ENCODE measurements around the gene CCDC180.

The CCDC180 gene

DNA sequence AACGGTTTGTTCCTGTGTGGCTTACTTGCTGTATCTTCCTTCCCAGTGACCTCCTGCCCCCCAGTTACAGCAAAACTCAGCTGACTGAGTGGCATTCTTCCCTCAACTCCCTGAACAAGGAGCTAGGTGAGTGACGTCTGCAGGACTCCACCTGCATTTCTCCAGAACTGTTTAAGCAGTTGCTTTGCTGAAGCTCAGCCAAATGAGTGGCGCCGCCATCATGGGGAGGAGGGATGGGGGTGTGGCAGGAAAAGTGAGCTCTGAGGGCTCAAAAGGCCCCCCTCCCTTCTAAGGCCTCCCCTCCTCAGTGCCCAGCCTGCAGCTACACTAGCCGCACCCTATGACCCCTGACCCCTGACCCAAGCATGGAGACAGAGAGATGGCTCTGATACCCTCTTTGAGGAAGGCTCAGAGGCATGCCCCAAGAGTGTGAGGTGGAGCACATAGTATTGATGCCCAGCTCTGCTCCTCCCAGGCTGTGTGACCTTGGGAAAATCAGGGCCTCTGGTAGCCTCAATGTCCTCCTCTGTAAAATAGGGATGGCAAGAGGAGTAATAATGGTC is 12.7 kb downstream of the CCDC180 start:
- H3K27ac ChIP-seq (replicated peaks) = no peak overlapping the region
- H3K4me3 ChIP-seq (replicated peaks; ENCODE audit: insufficient read depth, low read length) = no peak overlapping the region
- no peaks in the 10 kb centered on the region for H3K27me3 ChIP-seq (ENCODE audit: insufficient read depth, poor library complexity, severe bottlenecking)
- DNase-seq (ENCODE audit: low read depth in 1 of 2, low spot score in 1 of 2) = no peak
- TF ChIP-seq POLR2AphosphoS5 (IDR thresholded peaks at IDR 0.05; ENCODE audit: low read depth) = no peak
- TF ChIP-seq, protein P1, sequence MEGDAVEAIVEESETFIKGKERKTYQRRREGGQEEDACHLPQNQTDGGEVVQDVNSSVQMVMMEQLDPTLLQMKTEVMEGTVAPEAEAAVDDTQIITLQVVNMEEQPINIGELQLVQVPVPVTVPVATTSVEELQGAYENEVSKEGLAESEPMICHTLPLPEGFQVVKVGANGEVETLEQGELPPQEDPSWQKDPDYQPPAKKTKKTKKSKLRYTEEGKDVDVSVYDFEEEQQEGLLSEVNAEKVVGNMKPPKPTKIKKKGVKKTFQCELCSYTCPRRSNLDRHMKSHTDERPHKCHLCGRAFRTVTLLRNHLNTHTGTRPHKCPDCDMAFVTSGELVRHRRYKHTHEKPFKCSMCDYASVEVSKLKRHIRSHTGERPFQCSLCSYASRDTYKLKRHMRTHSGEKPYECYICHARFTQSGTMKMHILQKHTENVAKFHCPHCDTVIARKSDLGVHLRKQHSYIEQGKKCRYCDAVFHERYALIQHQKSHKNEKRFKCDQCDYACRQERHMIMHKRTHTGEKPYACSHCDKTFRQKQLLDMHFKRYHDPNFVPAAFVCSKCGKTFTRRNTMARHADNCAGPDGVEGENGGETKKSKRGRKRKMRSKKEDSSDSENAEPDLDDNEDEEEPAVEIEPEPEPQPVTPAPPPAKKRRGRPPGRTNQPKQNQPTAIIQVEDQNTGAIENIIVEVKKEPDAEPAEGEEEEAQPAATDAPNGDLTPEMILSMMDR (IDR thresholded peaks at IDR 0.05; ENCODE audit: insufficient read depth, low read length) = no peak
- TF ChIP-seq SPI1 (IDR thresholded peaks at IDR 0.05; ENCODE audit: borderline replicate concordance, low read depth) = no peak
- TF ChIP-seq GABPA (IDR thresholded peaks at IDR 0.05; ENCODE audit: low read depth) = no peak
- TF ChIP-seq, protein P2, sequence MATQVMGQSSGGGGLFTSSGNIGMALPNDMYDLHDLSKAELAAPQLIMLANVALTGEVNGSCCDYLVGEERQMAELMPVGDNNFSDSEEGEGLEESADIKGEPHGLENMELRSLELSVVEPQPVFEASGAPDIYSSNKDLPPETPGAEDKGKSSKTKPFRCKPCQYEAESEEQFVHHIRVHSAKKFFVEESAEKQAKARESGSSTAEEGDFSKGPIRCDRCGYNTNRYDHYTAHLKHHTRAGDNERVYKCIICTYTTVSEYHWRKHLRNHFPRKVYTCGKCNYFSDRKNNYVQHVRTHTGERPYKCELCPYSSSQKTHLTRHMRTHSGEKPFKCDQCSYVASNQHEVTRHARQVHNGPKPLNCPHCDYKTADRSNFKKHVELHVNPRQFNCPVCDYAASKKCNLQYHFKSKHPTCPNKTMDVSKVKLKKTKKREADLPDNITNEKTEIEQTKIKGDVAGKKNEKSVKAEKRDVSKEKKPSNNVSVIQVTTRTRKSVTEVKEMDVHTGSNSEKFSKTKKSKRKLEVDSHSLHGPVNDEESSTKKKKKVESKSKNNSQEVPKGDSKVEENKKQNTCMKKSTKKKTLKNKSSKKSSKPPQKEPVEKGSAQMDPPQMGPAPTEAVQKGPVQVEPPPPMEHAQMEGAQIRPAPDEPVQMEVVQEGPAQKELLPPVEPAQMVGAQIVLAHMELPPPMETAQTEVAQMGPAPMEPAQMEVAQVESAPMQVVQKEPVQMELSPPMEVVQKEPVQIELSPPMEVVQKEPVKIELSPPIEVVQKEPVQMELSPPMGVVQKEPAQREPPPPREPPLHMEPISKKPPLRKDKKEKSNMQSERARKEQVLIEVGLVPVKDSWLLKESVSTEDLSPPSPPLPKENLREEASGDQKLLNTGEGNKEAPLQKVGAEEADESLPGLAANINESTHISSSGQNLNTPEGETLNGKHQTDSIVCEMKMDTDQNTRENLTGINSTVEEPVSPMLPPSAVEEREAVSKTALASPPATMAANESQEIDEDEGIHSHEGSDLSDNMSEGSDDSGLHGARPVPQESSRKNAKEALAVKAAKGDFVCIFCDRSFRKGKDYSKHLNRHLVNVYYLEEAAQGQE (IDR thresholded peaks at IDR 0.05; ENCODE audit: insufficient replicate concordance, low read depth) = no peak

DNA sequence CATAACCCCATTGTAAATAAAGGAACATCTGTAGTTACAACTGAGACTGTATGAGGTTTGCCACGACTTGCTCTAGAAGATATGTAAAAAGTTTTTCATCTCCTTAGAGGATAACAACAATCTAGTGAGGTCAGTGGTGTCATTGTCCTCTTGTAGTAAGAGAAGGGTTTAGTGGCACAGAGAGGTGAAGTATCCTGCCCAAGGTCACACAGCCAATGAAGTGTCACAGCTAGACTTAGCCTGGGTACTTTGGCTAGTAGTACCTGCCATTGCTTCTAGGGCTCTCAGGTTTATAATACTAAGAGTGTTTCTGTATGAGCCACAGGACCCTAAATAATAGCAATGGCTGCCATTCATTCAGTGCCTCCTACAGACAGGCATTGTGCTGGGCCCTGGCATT is 13.8 kb downstream of the CCDC180 start:
- Histone ChIP-seq H3K4me3 (replicated peaks; ENCODE audit: insufficient read depth, low read length) (no peak overlapping the region), H3K27me3 (ENCODE audit: insufficient read depth, poor library complexity, severe bottlenecking) (no peaks in the 10 kb centered on the region)

DNA sequence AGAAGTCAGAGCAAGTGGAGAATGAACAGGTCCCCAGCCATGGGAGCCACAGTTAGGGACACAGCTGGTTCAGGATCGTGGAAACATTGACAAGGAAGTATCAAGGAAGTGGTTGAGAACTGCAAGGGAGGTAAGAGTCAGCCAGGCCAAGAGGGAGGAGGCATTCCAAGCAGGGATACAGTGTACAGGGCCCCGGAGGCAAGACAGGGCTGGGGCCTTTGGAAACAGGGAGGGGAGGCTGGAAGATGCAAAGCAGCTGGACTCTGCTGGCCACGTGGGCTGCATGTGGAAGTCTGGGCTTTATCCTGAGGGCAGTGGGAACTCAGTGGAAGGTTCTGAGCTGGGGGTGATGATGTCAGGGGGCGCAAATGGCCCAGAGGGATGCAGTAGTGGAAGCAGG is 14.2 kb downstream of the CCDC180 start:
- no peak overlapping the region for H3K27ac ChIP-seq (replicated peaks)
- H3K27me3 ChIP-seq (ENCODE audit: insufficient read depth, poor library complexity, severe bottlenecking) = no peaks in the 10 kb centered on the region
- TF ChIP-seq, protein P2 (IDR thresholded peaks at IDR 0.05; ENCODE audit: insufficient replicate concordance, low read depth) = no peak
- TF ChIP-seq, protein P1 (IDR thresholded peaks at IDR 0.05; ENCODE audit: insufficient read depth, low read length) = no peak
- TF ChIP-seq SPI1 (IDR thresholded peaks at IDR 0.05; ENCODE audit: borderline replicate concordance, low read depth) (no peak), POLR2AphosphoS5 (IDR thresholded peaks at IDR 0.05; ENCODE audit: low read depth) (no peak), GABPA (IDR thresholded peaks at IDR 0.05; ENCODE audit: low read depth) (no peak)
- DNase-seq (ENCODE audit: low read depth in 1 of 2, low spot score in 1 of 2) = no peak
- no peak overlapping the region for H3K4me3 ChIP-seq (replicated peaks; ENCODE audit: insufficient read depth, low read length)

More for the DNA sequence above, 13.8 kb downstream of the CCDC180 start:
- no peak overlapping the region for H3K27ac ChIP-seq (replicated peaks)
- DNase-seq (ENCODE audit: low read depth in 1 of 2, low spot score in 1 of 2) = no peak
- TF ChIP-seq, protein P1 (IDR thresholded peaks at IDR 0.05; ENCODE audit: insufficient read depth, low read length) = no peak
- TF ChIP-seq, protein P2 (IDR thresholded peaks at IDR 0.05; ENCODE audit: insufficient replicate concordance, low read depth) = no peak
- TF ChIP-seq POLR2AphosphoS5 (IDR thresholded peaks at IDR 0.05; ENCODE audit: low read depth) = no peak
